Measurements from ENCODE around the gene RTRAF.

RTRAF gene

GRCh38 chr14:52051871-52052270 is 62.5 kb downstream of the RTRAF start:
- no peak for DNase-seq

- DNase-seq, result no peak
Observed at GRCh38 chr14:52052288-52052943, 63.1 kb downstream of the RTRAF start.

- DNase-seq, result no peak
Observed at GRCh38 chr14:52053044-52053443, 63.7 kb downstream of the RTRAF start.

GRCh38 chr14:52054678-52055077 is 65.3 kb downstream of the RTRAF start:
- no peak for DNase-seq

- DNase-seq, result no peak
Observed at GRCh38 chr14:52055167-52055566, 65.8 kb downstream of the RTRAF start.

- DNase-seq, result no peak
Observed at GRCh38 chr14:52058341-52058740, 69.0 kb downstream of the RTRAF start.

GRCh38 chr14:52059649-52060048 is 70.3 kb downstream of the RTRAF start:
- DNase-seq, result no peak

GRCh38 chr14:52060080-52060479 is 70.7 kb downstream of the RTRAF start:
- DNase-seq, result no peak

All from stimulated activated CD4-positive, alpha-beta T cell treated with anti-CD3 and anti-CD28 coated beads, Interleukin-4, amount 100 ng/mL, for 24 hours (primary cell).